HG03442 (cell line): ENCODE measurements around the gene IL1R1.
"Not testable (repeated sequence)": the region's sequence is repeated elsewhere in the genome, so short reads cannot be mapped to it uniquely, and the experiment has no call there.

Experiments
- ATAC-seq: cut with Tn5 transposase; IDR thresholded peaks from one replicate; pipeline ENCODE4 v1.9.1; 2021; ENCODE audit warnings: mild to moderate bottlenecking, moderate library complexity; ENCODE audit not compliant: unreplicated experiment

The IL1R1 gene

GRCh38 chr2:102141970-102142828 is at the start of gene IL1R1:
IL1R1 (plus strand) TSS chr2:102142746; CDS start chr2:102157725, 14,979 bp downstream.
- no peak for ATAC-seq

GRCh38 chr2:102093662-102094061 is 48.9 kb upstream of the IL1R1 start:
- ATAC-seq = no peak

- no peak for ATAC-seq
These were observed 47.6 kb upstream of the IL1R1 start for GRCh38 chr2:102094917-102095316.

- ATAC-seq = no peak
These were observed 46.4 kb upstream of the IL1R1 start for GRCh38 chr2:102096103-102096502.

GRCh38 chr2:102098756-102099155 is 43.8 kb upstream of the IL1R1 start:
- no peak for ATAC-seq

- ATAC-seq = no peak
These were observed 42.8 kb upstream of the IL1R1 start for GRCh38 chr2:102099536-102100298.

GRCh38 chr2:102100371-102101096 is 42.0 kb upstream of the IL1R1 start:
- ATAC-seq = no peak

GRCh38 chr2:102101097-102101848 is 41.3 kb upstream of the IL1R1 start:
- no peak for ATAC-seq

GRCh38 chr2:102101849-102102635 is 40.5 kb upstream of the IL1R1 start:
- ATAC-seq = no peak

- not testable (repeated sequence) for ATAC-seq
These were observed 40.0 kb upstream of the IL1R1 start for GRCh38 chr2:102102636-102102948.

GRCh38 chr2:102103284-102103683 is 39.3 kb upstream of the IL1R1 start:
- ATAC-seq = no peak

- ATAC-seq = peak; percentile 82
These were observed 38.3 kb upstream of the IL1R1 start for GRCh38 chr2:102103992-102104871.

- no peak for ATAC-seq
These were observed 36.4 kb upstream of the IL1R1 start for GRCh38 chr2:102106133-102106556.

GRCh38 chr2:102106813-102107740 is 35.5 kb upstream of the IL1R1 start:
- ATAC-seq = not testable (repeated sequence)

- ATAC-seq = no peak
These were observed 34.8 kb upstream of the IL1R1 start for GRCh38 chr2:102107741-102108070.

GRCh38 chr2:102109016-102109415 is 33.5 kb upstream of the IL1R1 start:
- no peak for ATAC-seq

GRCh38 chr2:102110171-102110570 is 32.4 kb upstream of the IL1R1 start:
- no peak for ATAC-seq
